HG03354 (cell line): ENCODE measurements around the gene DUSP1.
"Not testable (repeated sequence)": the region's sequence is repeated elsewhere in the genome, so short reads cannot be mapped to it uniquely, and the experiment has no call there.

ENCODE experiments used
- ATAC-seq: cut with Tn5 transposase; IDR thresholded peaks from one replicate; pipeline ENCODE4 v1.9.1; 2021; ENCODE audit warnings: mild to moderate bottlenecking; ENCODE audit not compliant: unreplicated experiment, poor library complexity, severe bottlenecking

DUSP1 gene

GRCh38 chr5:172798422-172799215, 27.6 kb upstream of the DUSP1 start:
- no peak for ATAC-seq

GRCh38 chr5:172797771-172798191, 26.8 kb upstream of the DUSP1 start:
- no peak for ATAC-seq

- ATAC-seq, result no peak
These were observed 25.3 kb upstream of the DUSP1 start for GRCh38 chr5:172796306-172796705.

DNA sequence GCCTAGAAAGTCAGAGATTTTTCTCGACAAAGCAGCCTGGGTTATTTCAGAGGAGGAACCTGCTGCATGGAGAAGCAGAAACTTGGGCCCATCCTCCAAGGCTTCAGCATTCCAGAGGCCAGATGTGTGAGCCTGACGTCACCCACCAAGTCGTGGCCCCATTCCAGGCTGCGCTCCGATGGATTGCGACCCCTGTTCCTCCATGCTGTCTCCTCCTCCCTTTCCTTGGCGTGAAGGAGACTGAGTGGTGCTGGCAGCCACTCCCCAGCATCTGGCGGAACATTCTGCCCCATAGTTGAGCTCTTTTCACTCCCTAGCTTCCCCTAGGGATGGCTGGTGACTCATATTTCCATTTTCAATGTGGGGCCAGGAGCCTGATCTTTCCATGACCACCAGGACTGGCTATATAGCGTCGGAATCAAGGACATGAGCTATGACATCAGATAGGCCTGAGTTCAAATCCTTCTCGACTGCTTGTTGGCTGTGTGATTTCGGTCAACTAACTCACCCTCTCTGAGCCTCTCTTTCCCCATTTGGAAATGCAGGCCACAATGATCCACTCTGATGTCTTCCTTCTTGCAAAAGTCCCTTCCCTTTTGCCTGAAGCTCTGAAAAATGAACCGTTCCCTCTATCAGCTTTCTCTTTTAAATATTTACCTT, 24.5 kb upstream of the DUSP1 start:
- ATAC-seq, result no peak

GRCh38 chr5:172793577-172794488, 22.8 kb upstream of the DUSP1 start:
- no peak for ATAC-seq

- ATAC-seq, result no peak
These were observed 21.9 kb upstream of the DUSP1 start for GRCh38 chr5:172792701-172793570.

DNA sequence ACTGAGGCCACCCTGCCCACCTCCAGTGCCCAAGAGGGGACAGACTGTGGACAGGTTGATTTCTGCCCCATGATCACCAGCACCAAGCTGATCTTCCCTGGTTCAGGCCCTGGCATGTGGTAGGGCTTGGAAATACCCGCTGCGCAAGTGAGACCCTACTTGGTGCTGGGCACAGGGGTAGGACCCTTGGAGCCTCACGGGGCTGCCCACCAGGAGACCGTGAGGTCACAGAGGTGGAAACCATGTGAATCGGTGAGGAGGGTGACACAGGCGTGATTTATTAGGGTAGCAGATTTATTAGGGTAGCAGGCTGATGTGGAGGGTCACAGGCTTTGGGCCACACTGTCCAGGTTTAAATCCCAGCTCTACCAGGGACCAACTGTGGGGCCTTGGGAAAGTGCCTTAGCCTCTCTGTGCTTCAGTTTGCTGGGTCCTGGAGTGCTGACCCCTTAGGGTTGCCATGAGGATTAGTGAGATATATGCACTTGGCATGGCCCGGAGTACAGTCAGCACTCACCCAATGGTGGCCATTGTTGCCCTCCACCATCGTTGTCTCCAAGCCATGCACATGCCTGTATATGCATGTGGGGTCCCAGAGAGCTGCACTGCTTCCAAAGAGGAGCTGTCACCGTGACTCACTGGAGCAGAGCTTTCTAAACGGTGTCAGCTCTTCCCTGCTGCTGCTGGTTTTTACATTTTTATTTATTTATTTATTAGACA, 20.9 kb upstream of the DUSP1 start:
- ATAC-seq, result no peak

GRCh38 chr5:172791286-172791685, 20.3 kb upstream of the DUSP1 start:
- ATAC-seq, result no peak

DNA sequence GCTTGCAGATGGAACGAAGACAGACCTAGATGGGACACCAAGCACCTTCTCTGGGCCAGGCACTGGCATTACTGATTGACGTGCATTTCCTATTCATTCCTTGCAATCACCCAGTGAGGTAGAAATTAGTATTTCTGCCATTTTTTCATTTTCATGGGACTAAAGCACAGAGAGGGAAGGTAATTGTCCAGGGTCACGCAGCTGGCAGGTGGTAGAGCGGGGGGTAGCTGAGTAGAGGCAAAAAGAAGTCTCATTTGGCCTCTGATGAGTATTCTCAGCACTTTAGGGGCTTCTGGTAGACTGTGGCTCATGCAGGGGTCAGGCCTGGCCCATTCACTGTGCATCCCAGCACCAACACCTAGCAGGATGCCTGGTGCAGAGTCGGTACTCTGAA, 19.5 kb upstream of the DUSP1 start:
- no peak for ATAC-seq

- no peak for ATAC-seq
These were observed 18.9 kb upstream of the DUSP1 start for GRCh38 chr5:172789687-172790495.

DNA sequence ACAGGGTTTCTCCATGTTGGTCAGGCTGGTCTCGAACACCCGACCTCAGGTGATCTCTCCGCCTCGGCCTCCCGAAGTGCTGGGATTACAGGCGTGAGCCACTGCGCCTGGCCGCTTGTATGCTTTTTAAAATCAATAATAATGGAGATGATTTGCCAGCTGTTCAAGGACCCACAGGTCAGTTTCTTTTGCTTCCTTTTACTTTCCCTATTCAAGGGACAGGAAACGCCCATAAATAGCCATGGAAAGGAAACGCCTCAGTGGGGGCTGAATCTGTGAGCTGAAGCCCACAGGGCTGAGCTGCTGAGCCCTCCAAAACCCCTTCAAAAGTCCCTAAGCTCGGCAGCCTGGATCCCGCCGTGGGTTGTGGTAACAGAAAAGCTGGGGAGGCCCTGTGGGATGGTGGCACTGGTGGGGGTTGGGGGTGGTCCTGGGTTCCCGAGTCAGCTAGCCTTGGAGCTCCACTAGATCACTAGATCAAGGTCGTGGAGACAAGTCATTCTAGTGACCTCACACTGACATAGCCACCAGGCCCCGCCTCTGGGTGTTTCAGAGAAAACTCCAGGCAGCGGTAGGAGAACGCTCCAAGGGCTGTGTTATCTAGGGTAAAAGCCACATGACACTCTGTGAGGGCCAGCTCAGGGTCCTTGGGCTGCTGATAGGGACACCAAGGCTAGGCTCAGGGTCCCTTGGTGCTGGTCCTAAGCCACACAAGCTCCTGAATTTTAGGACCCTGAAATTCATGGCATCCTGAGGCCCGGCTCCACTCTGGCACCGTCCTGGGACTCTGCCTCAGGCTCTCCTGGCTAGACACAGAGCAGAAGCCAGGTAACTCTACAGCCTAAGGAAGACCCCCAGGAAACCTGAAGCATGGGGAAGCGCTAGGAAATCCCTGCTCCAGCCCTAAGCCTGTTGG, 18.0 kb upstream of the DUSP1 start:
- ATAC-seq, result no peak

GRCh38 chr5:172787538-172787937, 16.5 kb upstream of the DUSP1 start:
- not testable (repeated sequence) for ATAC-seq

- no peak for ATAC-seq
These were observed 15.9 kb upstream of the DUSP1 start for GRCh38 chr5:172786736-172787462.

DNA sequence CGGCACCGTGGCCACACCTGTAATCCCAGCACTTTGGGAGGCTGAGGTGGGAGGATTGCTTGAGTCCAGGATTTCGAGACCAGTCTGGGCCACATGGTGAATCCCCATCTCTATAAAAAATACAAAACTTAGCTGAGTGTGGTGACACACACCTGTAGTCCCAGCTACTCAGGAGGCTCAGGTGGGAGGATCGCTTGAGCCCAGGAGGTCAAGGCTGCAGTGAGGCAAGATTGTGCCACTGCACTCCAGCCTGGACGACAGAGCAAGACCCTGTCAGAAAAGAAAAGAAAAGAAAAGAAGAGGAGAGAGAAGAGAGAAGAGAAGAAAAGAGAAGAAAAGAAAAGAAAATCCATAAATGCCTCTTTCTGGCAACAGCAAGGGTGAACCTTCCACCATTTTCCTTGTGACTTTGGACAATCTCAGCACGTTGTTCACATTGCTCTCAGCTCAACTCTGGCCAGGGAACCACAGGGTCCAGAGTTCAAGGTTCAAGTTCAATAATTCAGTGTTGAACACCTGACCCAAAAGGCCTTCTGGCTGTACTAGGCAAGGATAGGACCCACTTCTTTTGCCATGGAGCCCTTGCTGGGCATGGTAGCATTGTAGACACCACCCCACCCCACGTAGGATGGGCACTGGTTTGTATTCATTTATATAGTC, 14.6 kb upstream of the DUSP1 start:
- no peak for ATAC-seq

GRCh38 chr5:172784162-172784561, 13.2 kb upstream of the DUSP1 start:
- not testable (repeated sequence) for ATAC-seq

GRCh38 chr5:172783319-172783718, 12.3 kb upstream of the DUSP1 start:
- not testable (repeated sequence) for ATAC-seq
